Sciatic nerve (tissue), 2 donors: Measurements from ENCODE around the gene COL15A1. TPM values are rescaled to one million over a fixed set of nuclear protein-coding genes. Genes with fewer than 3 reads are reported as not detected.

Source experiments
- ATAC-seq: fragments of 200-7000 bp; cut with Tn5 transposase; one replicate; pipeline ENCODE4 v1.9.1; 2020; ENCODE audit warnings: mild to moderate bottlenecking, moderate library complexity
- DNase-seq: peaks from one replicate; pipeline ENCODE4 v3.0.0-alpha.2; 2020; ENCODE audit warnings: low spot score
- intact Hi-C: fragments of 100-400 bp; cut with DNase I; formaldehyde crosslinking; loops from one replicate; pipeline ENCODE4 v1.14.2; 2022
- total RNA-seq: library from RNA; stranded (reverse); fragmentation: NEBNext Ultra II Directional; extraction: Animal tissue kit (Norgen Biotek cat#: 25700); gene quantifications from one replicate; pipeline ENCODE4 v1.2.1, GENCODE V29; 2021
- donor health status: DM: no; HTN: no; CAD: no.
- donor health status: DM: no; HTN: no; CAD: no.

The COL15A1 gene
- total RNA-seq, 1 donor from 2014 or later = 94.6 TPM

- no peak for DNase-seq
- intact Hi-C loops = no loop called here
- ATAC-seq = peak; percentile 38
Measured at GRCh38 chr9:98983295-98984268, 39.9 kb downstream of the COL15A1 start.

- DNase-seq (no peak), ATAC-seq (no peak)
- intact Hi-C loops = no loop called here
Measured at GRCh38 chr9:98985596-98985995, 41.9 kb downstream of the COL15A1 start.

GRCh38 chr9:98986866-98987651, 43.4 kb downstream of the COL15A1 start:
- peak; percentile 12 for ATAC-seq
- intact Hi-C loops = no loop called here
- DNase-seq = no peak

GRCh38 chr9:98989036-98990000, 45.6 kb downstream of the COL15A1 start:
- ATAC-seq (peak; percentile 88), DNase-seq (peak; percentile 80)
- intact Hi-C loops = no loop called here

GRCh38 chr9:98990181-98990870, 46.6 kb downstream of the COL15A1 start:
- intact Hi-C loops = no loop called here
- ATAC-seq = no peak
- no peak for DNase-seq

- ATAC-seq (no peak), DNase-seq (no peak)
- intact Hi-C loops = no loop called here
Measured at GRCh38 chr9:98992107-98992884, 48.6 kb downstream of the COL15A1 start.

GRCh38 chr9:98992885-98993569, 49.3 kb downstream of the COL15A1 start:
- intact Hi-C loops = no loop called here
- DNase-seq = no peak
- ATAC-seq = no peak

GRCh38 chr9:98993570-98993945, 49.9 kb downstream of the COL15A1 start:
- no peak for DNase-seq
- ATAC-seq = peak; percentile 6
- intact Hi-C loops = no loop called here

GRCh38 chr9:98994172-98995058, 50.7 kb downstream of the COL15A1 start:
- intact Hi-C loops = loop anchor here (5.0 kb wide), 1 partner anchor 132 kb away; no protein-coding TSS in a partner anchor
- ATAC-seq (no peak), DNase-seq (no peak)

- no peak for ATAC-seq
- intact Hi-C loops = loop anchor here (5.0 kb wide), 1 partner anchor 133 kb away; no protein-coding TSS in a partner anchor
- no peak for DNase-seq
Measured at GRCh38 chr9:98995059-98995671, 51.5 kb downstream of the COL15A1 start.

GRCh38 chr9:98995971-98996504, 52.3 kb downstream of the COL15A1 start:
- intact Hi-C loops = loop anchor here (5.0 kb wide), 1 partner anchor 134 kb away; no protein-coding TSS in a partner anchor
- DNase-seq (no peak), ATAC-seq (no peak)

- intact Hi-C loops = loop anchor here (5.0 kb wide), 1 partner anchor 135 kb away; no protein-coding TSS in a partner anchor
- no peak for ATAC-seq
- no peak for DNase-seq
Measured at GRCh38 chr9:98997604-98998003, 53.9 kb downstream of the COL15A1 start.

- ATAC-seq (peak; percentile 90), DNase-seq (peak; percentile 93)
- intact Hi-C loops = loop anchor here (5.0 kb wide), 1 partner anchor 136 kb away; no protein-coding TSS in a partner anchor
Measured at GRCh38 chr9:98998441-98999151, 54.9 kb downstream of the COL15A1 start.

GRCh38 chr9:98999152-98999525, 55.4 kb downstream of the COL15A1 start:
- peak; percentile 1 for ATAC-seq
- intact Hi-C loops = loop anchor here (5.0 kb wide), 1 partner anchor 137 kb away; no protein-coding TSS in a partner anchor
- no peak for DNase-seq
